ENCODE measurements around the gene SLC16A8.

The SLC16A8 gene

DNA sequence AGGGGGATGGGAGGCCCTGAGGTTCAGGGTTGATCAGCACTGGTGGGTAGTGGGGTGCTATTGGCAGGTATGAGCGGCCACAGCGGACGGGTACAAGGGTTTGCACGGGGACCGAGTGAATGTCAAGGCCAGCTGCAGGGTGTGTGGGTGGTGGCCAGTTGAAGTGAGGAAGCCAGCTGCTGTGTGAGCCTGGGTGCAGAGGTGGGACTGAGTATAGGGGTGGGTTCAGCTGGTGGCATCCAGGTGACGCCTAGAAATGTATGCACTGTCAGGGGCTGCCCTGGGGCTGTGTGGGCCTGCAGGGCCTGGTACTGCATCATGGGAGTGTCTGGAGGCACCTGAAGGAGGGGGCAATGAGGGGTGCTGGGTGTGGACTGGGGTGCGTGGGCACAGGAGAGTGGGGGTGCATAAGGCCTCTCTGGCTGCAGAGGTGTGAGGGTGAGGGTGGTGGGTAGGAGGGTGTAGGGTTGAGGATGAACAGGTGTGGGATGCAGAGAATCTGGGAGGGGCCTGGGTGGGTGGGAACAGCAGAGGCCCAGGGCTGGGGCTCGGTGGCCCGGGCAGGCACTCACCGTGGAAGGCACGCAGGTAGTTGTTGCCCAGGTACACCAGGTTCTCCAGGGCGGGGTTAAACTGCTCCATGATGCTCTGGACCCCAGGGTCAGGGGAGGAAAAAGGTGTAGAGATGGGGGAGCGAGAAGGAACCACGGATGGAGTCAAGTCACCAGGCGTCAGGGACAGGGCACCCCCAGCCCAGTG is 24.8 kb upstream of the SLC16A8 start:
- CTCF ChIA-PET = interaction anchor here (0.6 to 2.9 kb wide), 4 partner anchors 8 to 179 kb away, joined by 3 to 12 read pairs (median 4); no protein-coding TSS in a partner anchor
- no peaks in the 10 kb centered on the region for H3K4me1 ChIP-seq (ENCODE audit: control insufficient read depth, insufficient read depth, low read length)

DNA sequence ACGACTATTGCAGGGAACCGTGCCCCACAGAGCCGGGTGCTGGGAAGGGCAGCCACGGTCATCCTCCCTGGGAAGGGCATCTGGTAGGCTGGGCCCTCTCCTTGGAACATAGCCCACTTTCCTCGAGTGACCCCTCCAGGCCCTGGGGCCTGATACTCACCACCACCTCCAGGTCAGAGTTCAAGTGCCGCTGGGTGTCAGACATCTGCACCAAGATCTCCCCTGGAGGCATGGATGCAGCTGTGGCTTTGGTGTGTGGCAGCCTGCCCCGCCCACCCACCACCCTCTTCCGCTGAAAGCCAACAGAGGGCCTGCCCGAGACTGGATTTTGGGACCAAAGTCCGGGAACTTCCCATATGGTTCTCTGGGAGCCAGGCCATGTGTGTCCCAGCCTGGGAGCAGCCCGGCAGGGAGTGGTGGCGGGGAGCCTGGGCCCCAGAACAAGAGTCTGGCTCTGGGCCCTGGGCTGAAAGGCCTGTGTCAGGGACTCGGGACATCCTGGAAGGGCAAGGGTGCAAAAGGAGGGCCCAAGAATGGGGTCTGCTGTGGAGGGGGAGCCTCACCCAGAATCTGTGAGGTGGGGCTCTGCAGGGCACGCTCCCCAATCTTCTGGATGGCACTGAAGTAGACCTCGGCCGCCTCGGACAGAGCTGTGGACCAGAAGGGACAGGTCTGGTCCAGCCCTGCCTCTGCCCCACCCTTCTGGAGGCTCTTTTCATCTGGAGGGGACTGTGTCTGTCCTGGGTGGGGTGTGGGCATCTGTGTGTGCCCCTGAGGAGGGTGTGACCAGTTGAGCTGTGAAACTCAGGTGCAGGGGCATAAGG is 23.9 kb upstream of the SLC16A8 start:
- ChIA-PET POLR2A (no interaction called here), CTCF (interaction anchor here (0.6 to 1.6 kb wide), 4 partner anchors 8 to 56 kb away, joined by 3 to 5 read pairs (median 4); no protein-coding TSS in a partner anchor)
- Histone ChIP-seq H3K4me3 (ENCODE audit: low read depth, low read length) (no peak overlapping the region), H3K27ac (ENCODE audit: extremely low read depth, low read depth, low read length) (no peak overlapping the region), H3K36me3 (ENCODE audit: control insufficient read depth in 2 of 2, insufficient read depth in 1 of 2, low read length in 2 of 2) (peaks cover 0 to 4% of the 10 kb centered on the region in 2 experiments; a peak in 1 of 3 replicates), H3K4me1 (ENCODE audit: control insufficient read depth, insufficient read depth, low read length) (no peaks in the 10 kb centered on the region), H3K9me3 (ENCODE audit: control insufficient read depth, insufficient read depth, low read depth, low read length) (no peaks in the 10 kb centered on the region)
- TF ChIP-seq PRDM1 (tag by site-specific recombination; IDR thresholded peaks at IDR 0.05) (no peak), ZSCAN30 (tag by site-specific recombination; IDR thresholded peaks at IDR 0.05) (no peak), KLF1 (tag by site-specific recombination; IDR thresholded peaks at IDR 0.05) (0 out of 2 replicates have a peak, but pooled peaks have one; percentile 30), SP2 (tag by site-specific recombination; IDR thresholded peaks at IDR 0.05) (peak; percentile 35), OVOL3 (tag by site-specific recombination; IDR thresholded peaks at IDR 0.05) (no peak), ZFHX2 (tag by site-specific recombination; conservative IDR thresholded peaks at IDR 0.05) (0 out of 2 replicates have a peak, but pooled peaks have one; percentile 18)
- TF ChIP-seq, protein P1, sequence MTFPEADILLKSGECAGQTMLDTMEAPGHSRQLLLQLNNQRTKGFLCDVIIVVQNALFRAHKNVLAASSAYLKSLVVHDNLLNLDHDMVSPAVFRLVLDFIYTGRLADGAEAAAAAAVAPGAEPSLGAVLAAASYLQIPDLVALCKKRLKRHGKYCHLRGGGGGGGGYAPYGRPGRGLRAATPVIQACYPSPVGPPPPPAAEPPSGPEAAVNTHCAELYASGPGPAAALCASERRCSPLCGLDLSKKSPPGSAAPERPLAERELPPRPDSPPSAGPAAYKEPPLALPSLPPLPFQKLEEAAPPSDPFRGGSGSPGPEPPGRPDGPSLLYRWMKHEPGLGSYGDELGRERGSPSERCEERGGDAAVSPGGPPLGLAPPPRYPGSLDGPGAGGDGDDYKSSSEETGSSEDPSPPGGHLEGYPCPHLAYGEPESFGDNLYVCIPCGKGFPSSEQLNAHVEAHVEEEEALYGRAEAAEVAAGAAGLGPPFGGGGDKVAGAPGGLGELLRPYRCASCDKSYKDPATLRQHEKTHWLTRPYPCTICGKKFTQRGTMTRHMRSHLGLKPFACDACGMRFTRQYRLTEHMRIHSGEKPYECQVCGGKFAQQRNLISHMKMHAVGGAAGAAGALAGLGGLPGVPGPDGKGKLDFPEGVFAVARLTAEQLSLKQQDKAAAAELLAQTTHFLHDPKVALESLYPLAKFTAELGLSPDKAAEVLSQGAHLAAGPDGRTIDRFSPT (tag by site-specific recombination; IDR thresholded peaks at IDR 0.05) = 0 out of 2 replicates have a peak, but pooled peaks have one; percentile 34

More for the DNA sequence above, 24.8 kb upstream of the SLC16A8 start:
- POLR2A ChIA-PET = interaction anchor here (1.1 kb wide), 1 partner anchor 9 kb away, joined by 3 read pairs; no protein-coding TSS in a partner anchor
- TF ChIP-seq KLF1 (tag by site-specific recombination; IDR thresholded peaks at IDR 0.05) (0 out of 2 replicates have a peak, but pooled peaks have one; percentile 10), EGR2 (tag by site-specific recombination; IDR thresholded peaks at IDR 0.05; ENCODE audit: low read depth) (peak; percentile 95), ZFHX2 (tag by site-specific recombination; conservative IDR thresholded peaks at IDR 0.05) (peak; percentile 93), ZNF211 (tag by site-specific recombination; IDR thresholded peaks at IDR 0.05; ENCODE audit: low read depth) (no peak)
- TF ChIP-seq, protein P2, sequence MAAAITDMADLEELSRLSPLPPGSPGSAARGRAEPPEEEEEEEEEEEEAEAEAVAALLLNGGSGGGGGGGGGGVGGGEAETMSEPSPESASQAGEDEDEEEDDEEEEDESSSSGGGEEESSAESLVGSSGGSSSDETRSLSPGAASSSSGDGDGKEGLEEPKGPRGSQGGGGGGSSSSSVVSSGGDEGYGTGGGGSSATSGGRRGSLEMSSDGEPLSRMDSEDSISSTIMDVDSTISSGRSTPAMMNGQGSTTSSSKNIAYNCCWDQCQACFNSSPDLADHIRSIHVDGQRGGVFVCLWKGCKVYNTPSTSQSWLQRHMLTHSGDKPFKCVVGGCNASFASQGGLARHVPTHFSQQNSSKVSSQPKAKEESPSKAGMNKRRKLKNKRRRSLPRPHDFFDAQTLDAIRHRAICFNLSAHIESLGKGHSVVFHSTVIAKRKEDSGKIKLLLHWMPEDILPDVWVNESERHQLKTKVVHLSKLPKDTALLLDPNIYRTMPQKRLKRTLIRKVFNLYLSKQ (tag by site-specific recombination; IDR thresholded peaks at IDR 0.05; ENCODE audit: borderline replicate concordance) = no peak
- TF ChIP-seq, protein P3, sequence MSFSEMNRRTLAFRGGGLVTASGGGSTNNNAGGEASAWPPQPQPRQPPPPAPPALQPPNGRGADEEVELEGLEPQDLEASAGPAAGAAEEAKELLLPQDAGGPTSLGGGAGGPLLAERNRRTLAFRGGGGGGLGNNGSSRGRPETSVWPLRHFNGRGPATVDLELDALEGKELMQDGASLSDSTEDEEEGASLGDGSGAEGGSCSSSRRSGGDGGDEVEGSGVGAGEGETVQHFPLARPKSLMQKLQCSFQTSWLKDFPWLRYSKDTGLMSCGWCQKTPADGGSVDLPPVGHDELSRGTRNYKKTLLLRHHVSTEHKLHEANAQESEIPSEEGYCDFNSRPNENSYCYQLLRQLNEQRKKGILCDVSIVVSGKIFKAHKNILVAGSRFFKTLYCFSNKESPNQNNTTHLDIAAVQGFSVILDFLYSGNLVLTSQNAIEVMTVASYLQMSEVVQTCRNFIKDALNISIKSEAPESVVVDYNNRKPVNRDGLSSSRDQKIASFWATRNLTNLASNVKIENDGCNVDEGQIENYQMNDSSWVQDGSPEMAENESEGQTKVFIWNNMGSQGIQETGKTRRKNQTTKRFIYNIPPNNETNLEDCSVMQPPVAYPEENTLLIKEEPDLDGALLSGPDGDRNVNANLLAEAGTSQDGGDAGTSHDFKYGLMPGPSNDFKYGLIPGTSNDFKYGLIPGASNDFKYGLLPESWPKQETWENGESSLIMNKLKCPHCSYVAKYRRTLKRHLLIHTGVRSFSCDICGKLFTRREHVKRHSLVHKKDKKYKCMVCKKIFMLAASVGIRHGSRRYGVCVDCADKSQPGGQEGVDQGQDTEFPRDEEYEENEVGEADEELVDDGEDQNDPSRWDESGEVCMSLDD (tag by site-specific recombination; IDR thresholded peaks at IDR 0.05) = peak; percentile 25; the same call in 1 of the 2 replicates
- Histone ChIP-seq H3K36me3 (ENCODE audit: control insufficient read depth in 2 of 2, insufficient read depth in 1 of 2, low read length in 2 of 2) (peaks cover 0 to 7% of the 10 kb centered on the region in 2 experiments; a peak in 1 of 3 replicates), H3K9me3 (ENCODE audit: control insufficient read depth, insufficient read depth, low read depth, low read length) (no peaks in the 10 kb centered on the region), H3K4me3 (ENCODE audit: low read depth, low read length) (no peak overlapping the region), H3K27ac (ENCODE audit: extremely low read depth, low read depth, low read length) (no peak overlapping the region)

All from HEK293 (cell line).